ENCODE data around the gene SEMA3D.

DNA sequence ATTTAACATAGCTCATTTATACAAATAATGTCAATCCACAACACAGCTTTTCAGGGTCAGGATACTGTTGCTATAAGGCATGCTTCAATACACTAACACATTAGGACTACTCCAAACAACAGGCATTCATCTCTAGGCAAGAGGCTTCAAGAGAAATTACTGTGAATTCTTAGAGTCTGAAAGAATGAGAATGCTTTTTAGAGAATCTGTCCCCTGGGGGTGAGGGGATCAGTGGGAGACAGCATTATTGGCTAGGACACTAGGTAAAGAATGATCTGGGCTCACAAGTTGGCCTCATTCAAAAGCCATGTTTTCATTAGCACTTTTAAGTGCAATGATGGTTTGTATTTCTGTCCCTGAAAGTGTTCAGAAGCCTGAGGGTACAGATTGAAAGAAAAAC, 132.6 kb downstream of the SEMA3D start:
- TF ChIP-seq, protein P1, sequence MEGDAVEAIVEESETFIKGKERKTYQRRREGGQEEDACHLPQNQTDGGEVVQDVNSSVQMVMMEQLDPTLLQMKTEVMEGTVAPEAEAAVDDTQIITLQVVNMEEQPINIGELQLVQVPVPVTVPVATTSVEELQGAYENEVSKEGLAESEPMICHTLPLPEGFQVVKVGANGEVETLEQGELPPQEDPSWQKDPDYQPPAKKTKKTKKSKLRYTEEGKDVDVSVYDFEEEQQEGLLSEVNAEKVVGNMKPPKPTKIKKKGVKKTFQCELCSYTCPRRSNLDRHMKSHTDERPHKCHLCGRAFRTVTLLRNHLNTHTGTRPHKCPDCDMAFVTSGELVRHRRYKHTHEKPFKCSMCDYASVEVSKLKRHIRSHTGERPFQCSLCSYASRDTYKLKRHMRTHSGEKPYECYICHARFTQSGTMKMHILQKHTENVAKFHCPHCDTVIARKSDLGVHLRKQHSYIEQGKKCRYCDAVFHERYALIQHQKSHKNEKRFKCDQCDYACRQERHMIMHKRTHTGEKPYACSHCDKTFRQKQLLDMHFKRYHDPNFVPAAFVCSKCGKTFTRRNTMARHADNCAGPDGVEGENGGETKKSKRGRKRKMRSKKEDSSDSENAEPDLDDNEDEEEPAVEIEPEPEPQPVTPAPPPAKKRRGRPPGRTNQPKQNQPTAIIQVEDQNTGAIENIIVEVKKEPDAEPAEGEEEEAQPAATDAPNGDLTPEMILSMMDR (IDR thresholded peaks at IDR 0.05), result no peak
- TF ChIP-seq POLR2AphosphoS5 (IDR thresholded peaks at IDR 0.05) (no peak), EP300 (IDR thresholded peaks at IDR 0.05) (no peak), POLR2A (IDR thresholded peaks at IDR 0.05) (no peak)

Measured in sigmoid colon (tissue), 4 donors.